IPS-NIHi11 (cell line): ENCODE results near the gene GLP1R.

Experiments used
- DNase-seq: peaks from one replicate; pipeline ENCODE4 v3.0.0; 2012; ENCODE audit warnings: mixed read lengths, low spot score

Gene GLP1R

DNA sequence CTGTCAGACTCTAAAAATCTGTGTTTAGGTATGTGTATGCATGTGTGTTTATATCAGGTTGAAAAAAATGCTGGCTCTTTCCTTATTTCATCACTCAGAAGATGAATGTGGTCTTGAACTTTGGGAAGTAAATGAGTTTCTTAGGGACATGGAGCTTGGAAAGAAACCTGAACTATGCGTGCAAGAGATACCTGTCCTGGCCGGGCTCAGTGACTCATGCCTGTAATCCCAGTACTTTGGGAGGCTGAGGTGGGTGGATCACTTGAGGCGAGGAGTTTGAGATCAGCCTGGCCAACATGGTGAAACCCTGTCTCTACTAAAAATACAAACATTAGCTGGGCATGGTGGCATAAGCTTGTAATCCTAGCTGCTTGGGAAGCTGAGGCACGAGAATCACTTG is 4.4 kb upstream of the GLP1R start:
- no peak for DNase-seq

DNA sequence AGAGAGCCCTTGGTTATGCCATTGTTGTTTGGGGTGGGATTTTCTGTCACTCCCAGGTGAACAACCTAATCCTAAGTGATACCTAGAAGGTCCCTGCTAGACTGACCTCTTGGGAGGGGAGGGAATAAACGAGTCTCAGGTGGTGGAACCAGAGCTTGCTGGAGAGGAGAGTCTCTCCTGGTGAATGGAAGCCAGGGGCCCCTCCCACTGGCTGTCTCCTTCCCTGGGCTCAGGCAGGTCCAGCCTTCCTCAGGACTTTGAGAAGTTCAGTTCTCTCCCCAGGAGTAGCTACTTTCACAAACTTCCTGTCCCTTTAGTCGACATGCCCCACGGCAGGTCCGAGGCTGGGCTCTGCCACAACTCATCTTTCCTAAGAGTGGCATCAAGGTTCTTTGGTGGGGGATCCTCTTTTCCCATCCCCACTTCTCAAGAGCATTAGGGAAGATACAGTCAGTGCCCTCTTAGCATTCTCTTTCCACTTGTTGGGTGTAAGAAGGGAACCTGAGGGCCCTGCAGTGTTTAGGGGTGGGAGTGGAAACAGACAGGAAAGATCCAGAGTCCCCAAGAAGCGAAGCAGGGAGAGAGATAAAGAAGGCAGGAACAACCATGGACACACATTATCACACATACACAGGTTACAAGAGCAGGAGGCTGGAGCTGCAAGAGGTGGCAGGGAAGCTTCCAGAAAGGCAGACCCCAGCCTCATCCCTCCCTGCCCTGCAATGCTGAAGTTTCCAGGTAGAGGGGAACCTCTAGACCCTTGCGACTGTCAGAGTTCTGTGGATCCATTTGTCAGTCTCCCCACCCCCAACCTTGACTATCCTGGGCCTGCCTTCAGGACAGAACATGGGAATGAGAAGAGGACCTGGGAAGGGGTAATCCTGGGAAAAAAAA is 900 bp upstream of the GLP1R start:
- DNase-seq = no peak

DNA sequence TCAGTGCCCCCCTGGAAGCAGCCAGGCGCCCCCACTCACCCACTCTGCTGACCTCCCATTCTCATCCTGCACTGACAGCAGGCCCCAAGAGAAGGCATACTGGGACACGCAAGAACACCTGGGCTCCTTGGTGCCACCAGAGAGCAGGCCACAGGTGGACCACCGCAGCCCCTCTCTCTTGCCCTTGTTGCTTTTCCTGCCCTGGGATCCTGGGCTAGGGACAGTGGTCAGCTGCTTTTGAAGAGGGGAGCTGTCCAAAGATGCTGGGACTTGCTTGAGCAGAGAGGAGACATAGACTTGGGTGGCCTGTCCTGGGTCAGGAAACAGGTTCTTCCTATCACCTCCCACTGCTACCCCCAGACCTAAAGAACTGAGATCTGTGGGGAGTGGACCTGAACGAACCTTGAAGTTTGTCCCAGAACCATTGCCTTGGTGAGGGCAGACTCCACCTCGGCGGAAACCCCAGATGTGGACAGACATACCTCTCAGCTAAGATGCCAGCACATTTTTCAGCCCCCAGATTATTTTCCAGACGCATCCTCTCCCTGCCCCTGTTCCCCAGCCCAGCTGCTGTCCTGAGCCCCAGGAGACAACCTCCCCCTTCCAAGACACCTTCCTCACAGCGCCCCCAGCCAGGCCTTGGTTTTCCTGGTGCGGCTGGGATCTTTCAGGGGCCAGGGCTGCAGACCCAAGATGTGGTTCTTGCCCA is 1.1 kb downstream of the GLP1R start:
- no peak for DNase-seq

DNA sequence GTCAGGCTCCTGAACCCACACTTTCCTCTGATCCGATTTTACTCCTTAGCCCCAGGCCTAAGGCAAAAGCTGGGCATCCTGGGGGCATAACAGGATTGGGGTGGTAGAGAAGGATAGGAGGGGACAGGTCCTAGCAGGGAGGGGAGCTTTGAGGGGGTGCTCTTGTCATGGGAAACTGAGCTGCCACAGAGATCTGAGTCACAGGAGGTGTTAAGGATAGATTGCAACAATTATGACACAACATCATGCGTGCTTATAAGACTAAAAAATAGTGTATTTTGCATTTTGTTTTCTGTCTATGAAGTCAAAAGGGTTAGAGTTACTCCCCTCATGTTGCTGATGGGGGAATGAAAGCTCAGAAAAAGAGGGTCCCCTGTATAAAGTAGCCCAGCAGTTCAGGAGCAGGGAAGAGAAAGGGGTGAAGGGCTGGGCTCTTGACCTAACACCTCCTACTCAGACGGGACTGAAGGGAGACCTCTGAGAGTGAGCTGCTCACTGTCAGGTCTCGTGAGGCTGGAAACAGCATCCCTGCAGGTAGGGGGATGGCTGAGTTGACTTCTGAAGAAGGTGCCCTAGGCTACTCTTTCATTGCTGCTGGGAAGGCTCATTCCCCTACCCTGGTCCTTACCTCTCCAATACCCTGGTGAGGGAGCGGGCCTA is 2.0 kb downstream of the GLP1R start:
- DNase-seq = no peak

DNA sequence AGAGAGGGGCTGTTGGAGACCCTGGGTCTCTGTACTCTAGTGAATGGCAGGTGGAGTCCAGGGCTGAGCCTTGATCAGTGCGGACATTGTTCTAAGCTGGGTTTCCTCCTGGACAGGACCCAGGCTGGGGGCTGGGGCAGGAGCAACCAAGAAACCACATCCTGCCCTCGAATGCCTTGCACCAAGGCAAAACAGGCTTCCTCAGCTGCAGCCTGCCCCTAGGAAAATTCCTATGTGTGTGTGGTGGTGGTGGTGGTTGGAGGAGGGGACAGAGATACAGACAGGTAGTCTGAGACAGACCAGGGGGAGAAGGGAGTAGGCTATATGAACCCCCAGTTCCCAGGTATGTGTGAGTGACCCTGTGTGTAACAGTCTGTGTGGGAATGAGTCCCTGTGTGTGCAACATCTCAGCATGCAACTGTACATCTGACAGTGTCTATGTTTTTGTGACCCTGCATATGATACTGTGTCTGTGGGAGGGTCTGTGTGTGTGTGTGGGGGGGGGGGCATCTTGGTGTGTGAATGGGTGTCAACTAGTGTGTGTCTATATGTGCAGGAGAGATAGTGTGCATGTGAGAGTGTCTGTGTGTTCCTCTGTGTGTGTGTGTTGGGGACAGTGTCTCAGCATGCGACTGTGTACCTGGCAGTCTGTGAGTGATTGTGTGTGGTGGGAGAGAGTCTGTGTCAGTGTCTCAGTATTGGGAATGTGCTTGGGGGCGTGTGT is 3.0 kb downstream of the GLP1R start:
- DNase-seq = no peak

DNA sequence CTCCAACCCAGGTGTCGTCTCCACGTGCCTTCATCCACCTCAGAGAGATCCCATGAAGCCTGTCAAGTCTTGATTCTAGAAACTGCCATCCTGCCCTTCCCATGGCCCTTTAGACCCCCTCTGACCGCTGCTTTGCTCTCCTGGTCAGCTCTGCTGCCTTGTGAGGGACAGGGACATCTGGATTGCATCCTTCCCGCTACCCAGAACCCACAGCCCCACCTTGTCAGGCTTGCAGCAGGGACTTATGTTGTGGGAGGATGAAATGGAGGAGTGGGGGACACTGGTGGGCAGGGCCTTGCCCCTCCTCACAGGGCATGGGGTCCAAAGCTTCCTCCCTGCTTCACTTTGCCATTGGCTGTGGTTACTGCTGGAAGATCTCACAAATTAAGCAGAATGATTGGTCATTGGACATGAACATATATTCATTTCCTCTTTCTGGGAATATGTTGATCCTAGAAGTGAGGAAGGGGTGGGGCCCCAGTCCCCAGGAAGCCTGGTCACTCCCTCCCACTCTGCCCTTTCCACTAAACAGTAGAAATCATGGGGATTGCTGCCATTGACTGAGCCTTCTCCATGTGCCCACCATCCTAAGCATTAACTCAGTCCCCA is 4.5 kb downstream of the GLP1R start:
- no peak for DNase-seq

DNA sequence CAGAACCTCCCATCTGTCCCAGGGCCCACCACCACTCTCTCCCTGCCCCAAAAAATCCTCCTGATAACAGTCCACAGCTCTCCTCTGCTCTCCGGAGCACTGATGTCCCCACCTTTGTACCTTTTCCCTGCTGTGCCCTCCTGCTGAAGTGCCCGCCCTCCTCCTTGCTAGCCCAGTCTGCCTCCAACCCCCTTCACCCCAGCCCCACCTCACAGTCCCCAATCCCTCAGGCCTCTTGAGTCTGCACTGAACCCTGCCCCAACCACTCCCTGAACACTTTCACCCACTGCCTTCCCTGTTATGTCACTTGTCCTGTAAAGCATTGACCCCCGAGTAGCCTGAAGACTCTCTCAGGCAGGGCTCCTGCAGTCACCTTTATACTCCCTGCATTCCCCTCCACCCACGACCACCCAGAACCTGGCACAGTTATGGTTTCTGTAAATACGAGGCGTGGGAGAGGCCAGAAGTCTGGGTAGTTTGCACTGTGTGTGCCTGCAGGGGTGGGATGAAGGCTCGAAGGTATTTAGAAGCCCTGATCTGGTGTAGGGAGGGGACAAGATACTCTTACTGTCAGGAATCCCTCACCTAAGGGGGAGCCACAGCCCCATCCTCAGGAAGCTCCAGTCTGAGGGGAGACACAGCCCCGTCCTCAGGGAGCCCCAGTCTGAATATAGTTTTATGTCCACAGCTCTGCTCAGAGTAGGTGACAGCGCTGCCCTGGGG is 5.4 kb downstream of the GLP1R start:
- no peak for DNase-seq

DNA sequence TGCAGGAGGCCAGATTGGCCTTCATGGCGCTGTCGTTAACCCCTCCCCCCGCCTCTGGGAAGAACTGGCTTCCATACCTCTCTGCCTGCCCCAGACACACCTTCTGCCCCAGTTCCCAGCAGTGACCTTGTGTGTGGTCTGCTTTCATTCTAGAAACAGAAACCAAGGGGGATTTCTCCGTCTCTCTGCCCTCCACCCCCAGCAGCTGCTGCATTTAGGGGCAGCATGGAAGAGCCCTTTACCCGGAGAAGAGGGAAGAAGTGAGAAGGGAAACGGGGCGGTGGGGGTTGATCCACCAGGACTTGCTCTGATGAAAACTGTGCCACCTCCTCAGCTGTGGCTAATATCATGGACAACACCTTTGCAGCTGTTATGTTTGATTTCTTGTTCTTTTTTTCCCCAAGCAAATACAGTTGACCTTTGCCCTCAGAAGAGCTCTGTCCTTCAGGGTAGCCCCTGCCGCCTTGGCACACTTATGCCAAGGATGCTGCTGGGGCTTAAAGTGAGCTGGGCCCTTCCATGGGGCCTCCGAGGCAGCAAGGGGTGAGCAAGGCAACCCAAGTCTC is 6.1 kb downstream of the GLP1R start:
- no peak for DNase-seq

DNA sequence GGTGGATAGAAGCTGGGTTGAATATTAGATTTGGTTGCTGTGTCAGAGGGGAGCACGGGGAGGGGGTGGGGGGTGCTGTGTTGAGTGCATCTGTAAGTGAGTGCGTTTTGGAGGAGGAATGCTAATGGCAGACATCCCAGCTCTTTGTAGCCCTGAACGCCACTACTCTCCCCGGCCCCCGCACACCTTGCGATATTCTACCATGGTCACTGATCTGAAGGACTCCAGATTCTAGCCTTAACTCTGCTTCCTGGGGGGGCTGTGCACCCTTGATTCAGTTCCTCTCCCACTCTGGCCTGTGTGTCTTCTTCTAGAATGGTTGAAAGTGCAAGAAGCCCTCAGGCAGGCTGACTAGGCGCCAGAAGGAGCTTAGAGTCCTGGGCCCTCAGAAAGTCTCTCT is 7.1 kb downstream of the GLP1R start:
- no peak for DNase-seq

DNA sequence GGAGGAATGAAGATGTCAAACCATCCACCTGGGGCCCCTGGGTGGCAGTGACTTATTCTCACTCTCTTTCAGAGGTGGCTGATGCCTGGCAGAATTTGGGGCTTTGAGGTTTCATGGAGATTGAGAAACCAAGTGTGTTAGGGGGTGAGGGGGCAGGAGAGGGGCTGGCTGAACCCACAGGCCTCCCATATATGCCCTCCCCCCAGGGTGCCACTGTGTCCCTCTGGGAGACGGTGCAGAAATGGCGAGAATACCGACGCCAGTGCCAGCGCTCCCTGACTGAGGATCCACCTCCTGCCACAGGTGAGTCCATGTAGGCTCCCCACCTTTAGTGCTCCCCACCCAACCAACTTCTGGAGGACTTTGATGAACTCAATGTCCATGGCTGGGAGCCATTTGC is 7.6 kb downstream of the GLP1R start:
- DNase-seq = no peak

DNA sequence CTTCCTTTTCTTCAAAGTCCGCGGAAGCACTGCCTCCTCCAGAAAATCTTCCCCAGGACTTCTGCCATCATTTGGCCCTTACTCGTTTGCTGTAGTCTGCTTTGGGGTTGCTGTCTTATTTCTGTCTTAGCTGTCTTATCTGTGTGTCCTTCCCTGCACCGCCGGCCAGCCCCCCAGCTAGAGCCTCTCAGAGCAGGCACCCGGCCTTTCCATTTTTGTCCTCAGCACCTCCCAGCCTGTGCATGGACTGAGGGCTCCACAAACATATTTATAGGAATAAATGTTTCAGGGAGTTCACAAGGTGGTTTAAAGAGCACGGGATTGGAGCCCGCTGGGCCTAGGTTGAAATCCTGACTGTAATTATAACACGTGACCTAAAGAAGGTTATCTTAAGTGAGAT is 8.1 kb downstream of the GLP1R start:
- no peak for DNase-seq

DNA sequence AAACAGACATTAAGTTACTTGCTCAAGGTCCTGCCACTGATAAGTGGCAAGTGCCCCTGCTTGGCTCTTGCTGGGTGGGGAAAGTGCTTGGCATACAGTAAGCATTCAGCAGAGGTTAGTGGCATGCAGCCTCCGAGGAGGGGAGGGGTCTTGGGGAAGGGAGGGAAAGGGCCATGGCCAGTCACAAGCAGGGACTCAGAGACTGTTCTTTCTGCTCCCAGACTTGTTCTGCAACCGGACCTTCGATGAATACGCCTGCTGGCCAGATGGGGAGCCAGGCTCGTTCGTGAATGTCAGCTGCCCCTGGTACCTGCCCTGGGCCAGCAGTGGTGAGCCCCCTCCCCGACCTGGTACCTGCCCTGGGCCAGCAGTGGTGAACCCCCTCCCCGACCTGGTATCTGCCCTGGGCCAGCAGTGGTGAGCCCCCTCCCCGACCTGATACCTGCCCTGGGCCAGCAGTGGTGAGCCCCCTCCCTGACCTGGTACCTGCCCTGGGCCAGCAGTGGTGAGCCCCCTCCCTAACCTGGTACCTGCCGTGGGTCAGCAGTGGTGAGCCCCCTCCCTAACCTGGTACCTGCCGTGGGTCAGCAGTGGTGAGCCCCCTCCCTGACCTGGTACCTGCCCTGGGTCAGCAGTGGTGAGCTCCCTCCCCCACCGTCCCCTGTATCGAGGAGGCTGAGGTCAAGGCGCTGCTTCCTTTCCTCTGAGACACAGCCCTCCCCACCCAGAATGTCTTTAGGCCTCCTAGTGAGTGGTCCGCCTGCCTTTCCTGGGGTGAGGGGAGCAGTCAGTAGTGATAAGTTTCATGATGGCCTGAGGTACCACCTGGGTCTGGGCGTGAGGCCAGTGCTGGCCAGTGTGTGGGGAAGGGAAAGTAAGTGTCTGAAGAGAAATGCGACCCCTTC is 8.9 kb downstream of the GLP1R start:
- no peak for DNase-seq

DNA sequence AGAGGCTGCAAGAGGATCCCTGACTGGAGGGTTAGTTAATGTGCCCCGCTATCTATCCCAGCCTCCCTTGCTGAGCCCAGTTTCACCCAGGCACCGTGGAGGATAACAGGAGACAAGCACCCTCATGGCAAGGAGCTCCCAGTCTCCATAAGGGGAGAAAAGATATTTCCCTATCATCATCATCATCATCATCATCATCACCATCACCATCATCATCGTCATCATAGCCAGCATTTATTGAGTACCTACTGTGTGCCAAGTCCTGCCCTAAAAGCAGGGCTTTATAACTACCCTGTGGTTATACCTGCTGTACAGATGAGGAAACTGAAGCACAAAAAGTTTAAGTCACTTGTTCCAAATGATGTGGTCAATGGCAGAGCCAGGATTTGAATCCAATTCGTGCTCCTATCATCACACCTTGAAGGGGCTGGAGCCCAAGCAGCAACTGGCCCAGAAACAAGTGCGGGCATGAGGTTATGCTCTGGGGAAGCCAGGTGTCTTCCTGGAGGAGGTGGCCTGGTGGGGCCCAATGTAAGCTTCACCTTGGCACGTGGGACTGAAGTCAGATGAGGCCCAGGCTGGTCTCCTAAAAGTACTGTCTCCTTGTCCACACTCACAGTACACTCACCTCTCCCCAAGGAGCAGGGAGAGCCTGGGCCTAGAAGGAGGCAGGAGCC is 10.0 kb downstream of the GLP1R start:
- DNase-seq = no peak

DNA sequence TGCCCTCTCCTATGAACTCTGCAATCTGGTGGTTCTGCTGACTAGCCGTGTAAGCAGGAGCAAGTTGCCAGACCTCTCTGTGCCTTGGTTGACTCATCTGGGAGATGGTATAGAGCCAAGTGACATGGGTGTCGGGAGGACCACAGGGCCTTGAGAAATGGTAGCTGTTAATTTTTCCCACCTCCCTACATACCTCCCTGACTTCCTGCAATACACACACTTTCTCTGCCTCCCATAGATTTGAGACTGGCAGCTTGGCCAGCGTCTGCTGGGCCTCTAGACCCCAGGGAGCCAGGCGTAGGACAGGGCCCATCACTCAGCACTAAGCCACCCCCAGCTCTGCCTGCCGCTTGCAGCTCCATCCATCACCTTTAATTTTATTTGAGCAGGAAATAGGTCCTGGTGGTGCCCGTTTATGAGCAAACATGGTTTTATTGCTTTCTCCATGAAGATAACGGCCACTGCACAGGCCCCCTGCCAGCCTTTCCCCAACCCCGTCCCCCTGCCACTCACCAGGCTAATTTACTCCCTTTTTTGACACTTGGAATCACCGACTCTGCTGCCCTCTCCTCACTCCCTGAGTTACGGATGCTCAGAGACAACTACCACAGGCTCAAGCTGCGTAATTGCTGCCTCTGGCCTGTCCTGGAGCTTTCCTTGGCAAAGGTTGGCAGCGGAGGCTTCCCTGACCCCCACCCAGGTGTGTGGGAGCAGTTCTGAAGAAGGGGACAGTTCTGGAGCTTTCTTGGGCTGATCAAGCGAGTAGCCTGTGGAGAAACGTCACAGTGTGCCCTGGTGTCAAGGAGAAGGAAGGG is 11.1 kb downstream of the GLP1R start:
- DNase-seq = no peak

DNA sequence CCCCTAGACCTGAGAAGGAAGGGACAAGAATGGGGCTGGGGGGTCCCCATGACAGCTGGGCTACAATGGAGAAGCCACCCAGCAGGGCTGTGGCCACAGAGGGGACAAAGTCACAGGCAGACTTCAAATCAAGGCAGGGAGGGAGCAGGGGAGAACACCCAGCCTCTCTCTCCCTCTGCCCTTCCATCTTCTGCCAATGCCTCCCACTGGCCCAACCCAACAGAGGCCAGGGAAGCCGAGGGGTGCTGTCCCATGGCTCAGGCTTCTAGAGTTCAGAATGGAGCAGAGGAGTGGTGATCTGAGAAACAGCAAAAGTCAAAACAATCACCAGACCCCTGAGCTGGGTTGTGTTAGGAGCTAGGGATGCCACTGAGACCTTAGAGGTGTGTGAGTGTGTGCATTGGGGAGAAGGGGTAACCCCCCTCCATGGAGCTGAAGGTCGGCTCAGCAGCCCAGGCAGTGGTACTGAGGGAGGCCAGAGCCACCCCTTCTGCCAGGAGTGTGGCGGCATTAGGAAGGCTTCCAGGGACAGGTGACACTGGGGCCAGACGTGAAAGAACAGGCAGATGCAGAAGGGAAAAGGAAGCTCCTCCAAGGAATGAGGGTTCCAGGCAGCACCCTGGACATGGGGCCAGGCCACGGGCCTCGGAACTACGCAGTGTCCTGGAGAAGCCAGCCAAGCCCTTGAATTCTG is 12.0 kb downstream of the GLP1R start:
- DNase-seq = no peak

DNA sequence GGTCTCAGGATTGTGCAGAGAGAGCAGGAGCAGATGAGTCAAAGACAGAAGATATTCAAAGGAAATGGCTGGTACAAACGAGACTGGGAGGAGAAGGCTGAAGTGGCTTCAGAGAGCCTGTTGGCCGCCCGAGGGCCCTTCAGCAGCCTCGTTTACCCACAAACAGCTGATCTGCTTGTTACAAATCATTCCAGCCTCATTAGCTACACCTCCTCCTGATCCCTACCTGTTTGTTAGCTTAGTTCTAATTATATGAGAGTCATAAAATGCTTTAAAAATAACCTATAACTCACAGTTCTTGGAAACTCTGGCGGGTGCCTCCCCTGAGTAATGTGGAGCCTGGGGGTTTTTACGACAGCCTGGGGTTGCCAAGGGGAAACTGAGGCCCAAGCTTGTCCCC is 12.6 kb downstream of the GLP1R start:
- DNase-seq = no peak

DNA sequence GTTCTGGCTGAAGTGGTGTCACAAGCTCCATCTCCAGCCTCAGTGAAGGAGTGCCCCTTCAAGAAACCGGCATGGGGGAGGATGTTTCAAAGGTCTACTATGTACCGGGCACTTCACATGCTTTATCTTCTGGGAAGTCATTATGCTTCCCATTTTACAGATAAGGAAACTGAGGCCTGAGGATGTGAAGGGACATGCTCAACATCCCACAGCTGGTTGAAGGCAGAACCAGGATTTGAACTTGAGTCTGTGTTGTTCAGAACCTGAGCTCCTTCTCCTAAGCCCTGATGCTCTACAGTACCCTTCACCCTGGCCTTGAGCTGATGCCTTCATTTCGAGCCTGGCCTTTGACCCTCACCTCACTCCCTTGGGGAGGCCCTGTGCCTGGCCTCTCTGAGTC is 13.0 kb downstream of the GLP1R start:
- DNase-seq = no peak
